GM12801 (cell line): ENCODE data around the gene CACNA2D3.

Source experiments
- TF ChIP-seq, protein P1 (sequence below): IDR thresholded peaks from one replicate; pipeline ENCODE4 v1.5.1; 2011; ENCODE audit warnings: control low read depth; ENCODE audit not compliant: insufficient read length; ENCODE audit errors: extremely low read depth

The CACNA2D3 gene

DNA sequence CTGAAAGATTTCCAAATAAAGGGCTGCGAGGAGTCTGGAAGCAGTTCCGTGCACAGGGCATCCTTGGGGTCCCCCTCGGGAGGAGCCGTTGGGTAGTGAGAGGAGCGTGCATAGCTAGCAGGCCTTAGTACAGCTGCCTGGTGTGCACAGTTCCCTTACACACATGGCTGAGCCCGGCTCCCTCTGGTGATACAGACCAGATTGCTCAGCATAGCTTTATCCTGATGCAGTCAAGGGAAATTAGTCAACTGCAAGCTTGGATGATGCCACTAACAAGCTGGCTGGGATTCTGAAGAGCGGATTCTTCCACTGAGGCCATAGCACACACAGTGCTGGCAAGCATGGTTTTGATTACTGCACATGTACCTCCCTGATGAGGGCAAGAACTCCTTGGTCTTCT is 456.1 kb downstream of the CACNA2D3 start:
- TF ChIP-seq, protein P1, sequence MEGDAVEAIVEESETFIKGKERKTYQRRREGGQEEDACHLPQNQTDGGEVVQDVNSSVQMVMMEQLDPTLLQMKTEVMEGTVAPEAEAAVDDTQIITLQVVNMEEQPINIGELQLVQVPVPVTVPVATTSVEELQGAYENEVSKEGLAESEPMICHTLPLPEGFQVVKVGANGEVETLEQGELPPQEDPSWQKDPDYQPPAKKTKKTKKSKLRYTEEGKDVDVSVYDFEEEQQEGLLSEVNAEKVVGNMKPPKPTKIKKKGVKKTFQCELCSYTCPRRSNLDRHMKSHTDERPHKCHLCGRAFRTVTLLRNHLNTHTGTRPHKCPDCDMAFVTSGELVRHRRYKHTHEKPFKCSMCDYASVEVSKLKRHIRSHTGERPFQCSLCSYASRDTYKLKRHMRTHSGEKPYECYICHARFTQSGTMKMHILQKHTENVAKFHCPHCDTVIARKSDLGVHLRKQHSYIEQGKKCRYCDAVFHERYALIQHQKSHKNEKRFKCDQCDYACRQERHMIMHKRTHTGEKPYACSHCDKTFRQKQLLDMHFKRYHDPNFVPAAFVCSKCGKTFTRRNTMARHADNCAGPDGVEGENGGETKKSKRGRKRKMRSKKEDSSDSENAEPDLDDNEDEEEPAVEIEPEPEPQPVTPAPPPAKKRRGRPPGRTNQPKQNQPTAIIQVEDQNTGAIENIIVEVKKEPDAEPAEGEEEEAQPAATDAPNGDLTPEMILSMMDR = no peak

DNA sequence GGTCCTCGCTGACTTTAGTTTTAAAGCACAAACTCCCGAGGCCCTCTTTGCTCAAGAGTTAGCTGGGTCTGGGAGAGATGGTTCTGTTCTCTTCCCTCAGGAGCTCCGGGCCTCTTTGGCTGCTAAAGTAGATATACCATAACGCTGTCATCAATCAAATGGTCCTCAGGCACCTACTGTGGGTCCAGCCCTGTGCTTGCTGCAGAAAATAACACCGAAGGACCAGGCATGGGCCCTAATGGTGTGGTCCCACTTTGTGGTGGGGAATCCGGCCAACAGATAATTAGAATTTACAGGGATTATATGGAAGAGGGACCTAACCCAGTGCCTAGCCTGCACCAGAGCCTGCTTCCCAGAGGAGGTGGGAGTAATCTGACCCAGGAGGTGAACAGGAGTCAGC is 458.1 kb downstream of the CACNA2D3 start:
- TF ChIP-seq, protein P1 = no peak

DNA sequence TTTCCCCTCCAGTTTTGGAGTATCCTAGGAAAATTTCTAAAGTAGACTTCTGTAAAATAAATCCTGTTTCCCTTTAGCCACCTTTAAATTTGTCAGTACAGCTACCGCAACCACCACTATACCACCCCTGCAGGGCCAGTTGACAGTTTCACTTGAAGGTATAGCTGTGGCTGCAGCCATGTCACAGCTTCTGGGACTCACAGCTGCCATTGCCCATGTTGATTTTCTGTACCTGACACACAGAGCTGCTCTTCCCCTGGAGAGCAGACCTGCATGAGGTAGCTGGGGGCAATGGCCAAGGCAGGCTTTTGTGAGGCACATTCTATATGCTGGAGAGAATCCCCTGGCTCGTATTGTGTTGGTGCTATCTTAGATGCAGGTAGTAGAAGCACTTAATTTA is 460.1 kb downstream of the CACNA2D3 start:
- TF ChIP-seq, protein P1 = no peak

DNA sequence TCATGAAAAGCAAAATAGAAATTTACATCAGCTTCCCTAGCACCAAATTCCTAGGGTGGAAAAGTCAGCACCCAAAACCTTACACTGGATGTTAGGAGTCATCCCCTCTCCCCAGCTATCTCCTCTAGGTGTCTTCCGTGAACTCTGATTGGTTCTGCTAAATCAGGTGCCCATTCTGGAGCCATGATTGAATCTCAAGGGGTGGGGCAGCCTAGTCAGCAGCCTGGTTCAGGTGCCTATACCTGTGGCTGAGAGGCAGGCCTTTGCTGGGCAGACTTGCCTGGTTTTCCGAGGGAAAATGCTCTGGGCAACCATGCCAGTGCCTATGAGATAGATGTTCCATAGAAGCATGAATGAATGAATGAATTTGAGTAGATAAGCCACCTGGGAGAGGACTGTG is 468.8 kb downstream of the CACNA2D3 start:
- TF ChIP-seq, protein P1 = no peak

DNA sequence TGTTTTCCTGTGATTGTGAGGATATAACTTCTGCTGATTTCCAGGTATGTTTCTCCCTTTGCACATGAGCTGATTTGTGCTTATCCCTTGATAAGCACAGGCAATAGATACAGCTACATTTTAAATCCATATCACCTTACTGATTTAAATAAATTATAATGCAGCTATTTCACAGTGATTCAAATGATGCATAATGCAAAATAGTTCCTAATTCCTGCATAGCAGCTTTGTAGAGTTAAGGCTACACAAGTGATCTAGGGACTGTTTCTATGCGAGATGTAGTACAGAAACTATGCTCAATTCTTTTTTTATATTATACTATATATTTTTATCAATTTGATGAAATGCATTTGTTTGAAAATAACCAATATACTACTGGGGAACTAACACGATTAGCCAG is 471.3 kb downstream of the CACNA2D3 start:
- TF ChIP-seq, protein P1 = no peak

DNA sequence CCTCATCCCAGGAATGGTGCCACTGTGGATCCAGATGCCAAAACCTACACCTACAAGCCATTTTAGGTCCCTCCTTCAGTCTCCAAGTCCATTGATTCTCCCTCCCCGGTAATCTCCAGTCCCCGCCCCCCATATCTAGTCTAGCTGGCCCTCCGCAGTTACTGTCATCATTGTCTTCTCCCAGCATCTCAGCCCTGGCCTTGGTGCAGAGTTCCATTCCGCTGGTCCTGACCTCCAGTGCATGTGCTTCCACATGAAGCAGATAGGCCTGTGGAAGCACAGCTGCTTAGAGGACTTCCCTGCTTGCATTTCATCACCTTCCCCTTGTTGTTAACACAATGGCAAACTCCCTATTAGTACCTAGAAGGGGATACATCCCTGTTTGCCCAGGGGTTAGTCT is 473.7 kb downstream of the CACNA2D3 start:
- TF ChIP-seq, protein P1 = no peak

DNA sequence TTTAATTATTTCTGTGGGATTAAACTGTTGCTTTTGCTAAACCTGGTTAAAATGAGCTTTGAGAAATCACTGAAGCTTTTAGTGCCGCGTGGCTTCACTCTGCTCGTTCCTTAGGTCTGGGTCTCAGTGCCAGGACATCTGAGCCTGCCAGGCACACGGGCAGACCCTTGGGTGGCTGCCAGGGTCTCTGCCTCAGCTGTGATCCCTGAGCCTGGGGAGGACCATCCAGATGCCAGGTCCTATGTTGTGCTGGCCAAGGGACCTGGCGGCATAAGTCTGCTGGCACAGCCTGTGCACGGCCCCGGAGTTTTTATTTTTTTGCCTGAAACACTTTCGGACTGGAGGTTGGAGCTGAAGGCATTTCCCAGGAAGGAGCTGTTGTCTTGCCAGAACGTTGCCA is 477.4 kb downstream of the CACNA2D3 start:
- TF ChIP-seq, protein P1 = no peak
